Fibroblast of pulmonary artery (primary cell): Measurements from ENCODE around the gene CBARP.

ENCODE experiments used
- DNase-seq: peaks from one replicate; pipeline ENCODE4 v3.0.0-alpha.2; 2010; ENCODE audit warnings: low read depth
- H3K4me3 ChIP-seq: replicated peaks from 2 replicates; pipeline ENCODE4 v1.5.1; 2011; ENCODE audit warnings: low read depth, mild to moderate bottlenecking, control low read depth, low read length, moderate library complexity
- CTCF ChIP-seq: IDR thresholded peaks from 2 replicates; pipeline ENCODE4 v1.5.1; 2011; ENCODE audit warnings: mild to moderate bottlenecking, control low read depth, low read length, inconsistent platforms; ENCODE audit errors: missing control alignments

The CBARP gene

GRCh38 chr19:1257475-1258162 lies 19.8 kb upstream of the CBARP start:
- DNase-seq = no peak
- TF ChIP-seq CTCF = no peak
- H3K4me3 ChIP-seq = no peak overlapping the region

DNA sequence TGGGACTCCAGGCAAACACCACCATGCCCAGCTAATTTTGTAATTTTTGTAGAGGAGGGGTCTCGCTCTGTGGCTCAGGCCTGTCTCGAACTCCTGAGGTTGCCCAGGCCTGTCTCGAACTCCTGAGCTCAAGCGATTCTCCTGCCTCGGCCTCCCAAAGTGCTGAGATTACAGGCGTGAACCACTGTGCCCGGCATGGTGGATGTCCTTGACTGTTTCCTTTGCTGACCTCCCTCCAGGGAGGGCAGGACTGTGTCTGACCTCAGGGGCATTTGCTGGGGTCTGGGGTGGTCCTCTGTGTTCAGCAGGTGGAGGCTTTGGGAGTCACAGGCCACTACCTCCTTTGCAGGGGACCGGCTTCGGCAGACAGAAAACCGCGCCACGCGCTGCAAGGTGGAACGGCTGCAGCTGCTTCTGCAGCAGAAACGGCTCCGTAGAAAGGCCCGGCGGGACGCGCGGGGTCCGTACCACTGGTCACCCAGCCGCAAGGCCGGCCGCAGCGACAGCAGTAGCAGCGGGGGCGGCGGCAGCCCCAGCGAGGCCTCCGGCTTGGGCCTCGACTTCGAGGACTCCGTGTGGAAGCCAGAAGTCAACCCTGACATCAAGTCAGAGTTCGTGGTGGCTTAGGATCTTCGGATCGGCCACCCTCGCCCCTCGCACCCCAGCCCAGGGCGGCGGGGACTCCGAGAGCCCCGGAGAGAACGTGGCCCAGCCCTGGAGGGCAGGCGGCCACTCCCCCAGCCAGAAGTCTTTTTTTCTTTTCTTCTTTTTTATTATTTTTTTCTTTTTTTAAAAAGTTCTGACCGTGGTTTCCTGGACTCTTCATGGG lies 19.1 kb upstream of the CBARP start:
- no peak for TF ChIP-seq CTCF
- no peak overlapping the region for H3K4me3 ChIP-seq
- no peak for DNase-seq

- DNase-seq = no peak
- no peak for TF ChIP-seq CTCF
- H3K4me3 ChIP-seq = no peak overlapping the region
These were observed 17.7 kb upstream of the CBARP start for GRCh38 chr19:1255186-1256161.

- no peak overlapping the region for H3K4me3 ChIP-seq
- TF ChIP-seq CTCF = no peak
- no peak for DNase-seq
These were observed 16.9 kb upstream of the CBARP start for GRCh38 chr19:1254530-1255185.

GRCh38 chr19:1254081-1254527 lies 16.3 kb upstream of the CBARP start:
- no peak for TF ChIP-seq CTCF
- peak overlapping the region; percentile 85 for H3K4me3 ChIP-seq

DNA sequence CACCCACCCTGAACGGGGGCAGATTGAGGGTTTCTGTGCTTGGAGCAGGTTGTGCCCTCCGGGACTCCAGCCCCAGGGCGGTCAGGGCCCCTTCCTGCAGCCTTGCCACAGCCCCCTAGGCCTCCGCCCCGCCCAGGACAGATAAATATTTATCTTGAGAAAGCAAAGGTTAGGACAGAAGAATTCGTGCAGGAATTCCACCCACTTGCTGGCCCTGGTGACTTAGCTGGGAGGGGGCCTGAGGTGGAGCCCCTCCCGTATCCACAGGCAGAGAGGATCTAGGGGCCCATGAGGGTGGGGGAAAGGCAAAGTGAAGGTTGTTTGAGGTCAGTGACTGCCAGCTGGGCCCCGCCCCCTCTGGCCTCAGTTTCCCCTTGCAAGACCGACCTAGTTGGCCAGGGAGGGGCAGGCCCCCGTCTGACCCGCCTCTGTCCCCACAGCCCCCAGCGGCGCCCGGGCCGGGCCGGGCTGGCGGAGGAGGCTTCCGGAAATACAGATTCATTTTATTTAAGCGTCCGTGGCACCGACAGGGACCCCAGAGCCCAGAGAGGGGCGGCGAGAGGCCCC lies 15.8 kb upstream of the CBARP start:
- TF ChIP-seq CTCF = no peak
- peak overlapping the region; percentile 85 for H3K4me3 ChIP-seq
- no peak for DNase-seq

More at GRCh38 chr19:1254081-1254527, 16.3 kb upstream of the CBARP start:
- DNase-seq = no peak
